ENCODE results near the gene ORAI1. TPM values are rescaled to one million over a fixed set of nuclear protein-coding genes. Genes with fewer than 3 reads are reported as not detected.
"Not testable (repeated sequence)": the region's sequence is repeated elsewhere in the genome, so short reads cannot be mapped to it uniquely, and the experiment has no call there.

Gene ORAI1
- total RNA-seq, 1 donor: 12.5 TPM

- DNase-seq (ENCODE audit: low read depth): no peak
- TF ChIP-seq CTCF (IDR thresholded peaks at IDR 0.05; ENCODE audit: insufficient read depth, low read depth, low read length): no peak
- H3K4me3 ChIP-seq (ENCODE audit: low read depth, low read length): no peak overlapping the region
These were observed 25.0 kb downstream of the ORAI1 start for GRCh38 chr12:121651320-121651719.

- no peak for DNase-seq (ENCODE audit: low read depth)
- no peak for TF ChIP-seq CTCF (IDR thresholded peaks at IDR 0.05; ENCODE audit: insufficient read depth, low read depth, low read length)
- H3K4me3 ChIP-seq (ENCODE audit: low read depth, low read length): no peak overlapping the region
These were observed 26.6 kb downstream of the ORAI1 start for GRCh38 chr12:121652767-121653497.

GRCh38 chr12:121653999-121654398 is 27.7 kb downstream of the ORAI1 start:
- DNase-seq (ENCODE audit: low read depth): no peak
- no peak for TF ChIP-seq CTCF (IDR thresholded peaks at IDR 0.05; ENCODE audit: insufficient read depth, low read depth, low read length)
- no peak overlapping the region for H3K4me3 ChIP-seq (ENCODE audit: low read depth, low read length)

GRCh38 chr12:121656122-121656521 is 29.8 kb downstream of the ORAI1 start:
- no peak for TF ChIP-seq CTCF (IDR thresholded peaks at IDR 0.05; ENCODE audit: insufficient read depth, low read depth, low read length)
- no peak overlapping the region for H3K4me3 ChIP-seq (ENCODE audit: low read depth, low read length)
- no peak for DNase-seq (ENCODE audit: low read depth)

- peak; percentile 41 for DNase-seq (ENCODE audit: low read depth)
- H3K4me3 ChIP-seq (ENCODE audit: low read depth, low read length): no peak overlapping the region
- TF ChIP-seq CTCF (IDR thresholded peaks at IDR 0.05; ENCODE audit: insufficient read depth, low read depth, low read length): no peak
These were observed 31.1 kb downstream of the ORAI1 start for GRCh38 chr12:121657305-121658008.

- not testable (repeated sequence) for DNase-seq (ENCODE audit: low read depth); H3K4me3 ChIP-seq (ENCODE audit: low read depth, low read length)
These were observed 35.2 kb downstream of the ORAI1 start for GRCh38 chr12:121661353-121662105.

- TF ChIP-seq CTCF (IDR thresholded peaks at IDR 0.05; ENCODE audit: insufficient read depth, low read depth, low read length): no peak
- DNase-seq (ENCODE audit: low read depth): no peak
These were observed 37.2 kb downstream of the ORAI1 start for GRCh38 chr12:121663610-121663929.

GRCh38 chr12:121666829-121667228 is 40.5 kb downstream of the ORAI1 start:
- DNase-seq (ENCODE audit: low read depth); H3K4me3 ChIP-seq (ENCODE audit: low read depth, low read length): not testable (repeated sequence)

More at GRCh38 chr12:121663610-121663929, 37.2 kb downstream of the ORAI1 start:
- H3K4me3 ChIP-seq (ENCODE audit: low read depth, low read length): no peak overlapping the region
